Glomerular endothelial cell (primary cell): ENCODE data around the gene GAST. TPM values are rescaled to one million over a fixed set of nuclear protein-coding genes. Genes with fewer than 3 reads are reported as not detected.
A peak's percentile ranks its signal among the peaks of the same experiment; 100 is the strongest.
"Not testable (repeated sequence)": the region's sequence is repeated elsewhere in the genome, so short reads cannot be mapped to it uniquely, and the experiment has no call there.

Experiments
- DNase-seq: peaks from one replicate; pipeline ENCODE4 v3.0.0-alpha.2; 2011; ENCODE audit warnings: low read depth, low spot score; ENCODE audit errors: extremely low read depth
- total RNA-seq: library from RNA; depleted of rRNA; stranded (reverse); fragments of >200 nt; gene quantifications from 2 replicates; pipeline ENCODE4 v1.2.3, GENCODE V29; 2015

Gene GAST
- total RNA-seq, result not detected in 2 replicates

DNA sequence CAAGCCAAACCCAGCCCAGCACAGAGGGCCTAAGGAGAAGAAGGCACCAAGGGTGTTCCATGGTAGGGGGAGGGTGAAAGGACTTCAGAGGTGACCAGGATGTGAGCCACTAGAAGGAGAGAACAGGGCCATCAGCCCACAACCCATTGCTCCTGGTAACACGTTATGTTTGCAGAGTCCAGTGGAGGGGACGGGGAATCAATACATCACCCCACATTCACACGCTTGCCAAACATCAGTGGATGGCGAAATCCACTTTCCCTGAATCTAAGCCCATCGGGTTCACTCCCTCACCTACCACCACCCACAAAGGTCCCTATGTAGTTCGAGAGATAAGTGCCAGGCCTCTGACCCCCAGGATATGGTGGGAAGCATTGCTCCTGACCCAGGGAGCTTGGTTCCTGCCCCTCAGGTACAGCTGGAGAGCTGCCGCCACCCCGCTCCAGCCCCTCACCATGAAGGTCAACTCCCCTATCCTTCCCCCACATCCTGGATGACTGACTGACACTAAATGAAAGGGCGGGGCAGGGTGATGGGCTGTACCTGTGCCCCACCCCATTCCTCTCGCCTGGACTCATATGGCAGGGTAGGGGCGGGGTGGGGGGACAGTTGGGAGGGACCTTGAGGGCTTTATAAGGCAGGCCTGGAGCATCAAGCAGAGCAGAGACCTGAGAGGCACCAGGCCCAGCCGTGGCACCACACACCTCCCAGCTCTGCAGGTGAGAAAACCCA is at the start of gene GAST:
TSS of gene GAST (plus strand) at position 663 of the 732 bp plus-strand sequence. CDS start 3,106 bp downstream, outside the sequence.
- no peak for DNase-seq

DNA sequence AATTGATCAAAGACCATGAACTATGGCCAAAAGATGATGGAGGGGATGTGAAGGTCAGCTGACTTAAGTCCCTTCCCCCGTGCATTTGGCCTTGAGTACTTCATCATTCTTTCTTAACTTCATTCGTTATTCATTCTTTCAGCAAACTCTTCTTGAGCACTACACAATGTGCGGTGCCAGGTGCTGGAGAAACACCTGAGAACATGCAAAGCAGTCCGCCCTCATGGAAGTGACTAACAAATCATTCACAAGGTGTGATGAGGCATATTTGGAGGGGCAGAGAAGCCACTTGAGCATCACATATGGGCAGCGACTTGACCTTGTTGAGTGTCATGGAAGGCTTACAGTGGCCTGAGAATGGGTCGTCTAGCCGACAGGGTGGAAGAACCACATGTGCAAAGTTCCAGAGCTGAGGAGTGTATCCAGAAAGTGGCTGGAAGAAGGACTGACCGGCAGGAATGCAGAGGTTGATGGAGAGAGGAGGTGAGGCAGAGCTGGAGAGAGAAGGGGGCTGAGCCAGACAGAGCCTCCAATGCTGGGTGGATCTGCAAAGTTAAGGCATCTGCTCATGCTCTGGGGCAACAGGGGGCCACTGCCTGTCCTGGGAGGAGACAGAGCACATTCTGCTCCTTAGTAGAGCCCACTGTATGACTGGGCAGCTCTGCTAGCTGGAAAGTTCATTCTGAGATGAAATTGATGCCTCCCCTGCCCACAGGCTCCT is 48.5 kb upstream of the GAST start:
- no peak for DNase-seq

DNA sequence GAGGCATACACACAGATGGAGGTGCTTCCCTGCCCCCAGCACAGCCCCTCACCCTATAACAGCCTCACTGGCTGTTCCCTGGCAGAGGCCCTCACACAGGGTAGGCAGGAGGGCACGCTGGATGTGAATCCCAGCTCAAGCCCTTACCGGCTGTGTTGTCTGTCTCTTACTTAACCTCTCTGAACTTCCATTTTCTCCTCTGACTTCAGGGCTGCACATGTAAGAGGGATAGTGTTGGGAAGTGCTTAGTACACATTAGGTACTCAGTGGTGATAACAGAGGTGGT is 48.0 kb upstream of the GAST start:
- no peak for DNase-seq

GRCh38 chr17:41664587-41665565 is 47.3 kb upstream of the GAST start:
- DNase-seq, result no peak

- DNase-seq, result no peak
Observed at GRCh38 chr17:41665566-41666236, 46.4 kb upstream of the GAST start.

- no peak for DNase-seq
Observed at GRCh38 chr17:41666237-41666641, 45.9 kb upstream of the GAST start.

DNA sequence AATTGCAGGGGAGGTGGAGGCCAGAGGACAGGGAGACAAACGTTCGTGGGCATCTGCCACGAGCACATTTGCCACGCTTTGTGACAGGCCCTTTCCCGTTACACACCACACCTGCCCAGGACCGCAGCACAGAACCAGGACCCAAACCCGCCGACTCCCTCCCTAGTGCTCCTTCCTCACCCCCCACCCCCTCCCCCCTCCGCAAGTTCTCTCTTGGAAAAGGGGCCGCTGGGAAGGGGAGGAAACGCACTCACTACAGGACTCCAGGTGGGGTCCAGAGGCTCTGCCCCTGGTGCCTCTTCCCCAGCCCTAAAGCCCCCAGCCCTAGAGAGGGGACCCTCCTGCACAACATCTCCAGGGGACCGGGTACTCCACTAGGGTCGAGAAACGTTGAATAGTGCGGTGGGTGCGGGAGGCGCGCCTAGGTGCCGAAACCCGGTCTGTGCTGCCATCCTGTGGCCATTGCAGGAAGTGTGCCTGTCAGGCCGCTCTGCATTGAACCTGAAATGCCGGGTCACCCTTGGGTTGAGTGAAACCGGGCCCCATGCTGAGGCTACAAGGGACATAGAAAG is 45.3 kb upstream of the GAST start:
- no peak for DNase-seq

DNA sequence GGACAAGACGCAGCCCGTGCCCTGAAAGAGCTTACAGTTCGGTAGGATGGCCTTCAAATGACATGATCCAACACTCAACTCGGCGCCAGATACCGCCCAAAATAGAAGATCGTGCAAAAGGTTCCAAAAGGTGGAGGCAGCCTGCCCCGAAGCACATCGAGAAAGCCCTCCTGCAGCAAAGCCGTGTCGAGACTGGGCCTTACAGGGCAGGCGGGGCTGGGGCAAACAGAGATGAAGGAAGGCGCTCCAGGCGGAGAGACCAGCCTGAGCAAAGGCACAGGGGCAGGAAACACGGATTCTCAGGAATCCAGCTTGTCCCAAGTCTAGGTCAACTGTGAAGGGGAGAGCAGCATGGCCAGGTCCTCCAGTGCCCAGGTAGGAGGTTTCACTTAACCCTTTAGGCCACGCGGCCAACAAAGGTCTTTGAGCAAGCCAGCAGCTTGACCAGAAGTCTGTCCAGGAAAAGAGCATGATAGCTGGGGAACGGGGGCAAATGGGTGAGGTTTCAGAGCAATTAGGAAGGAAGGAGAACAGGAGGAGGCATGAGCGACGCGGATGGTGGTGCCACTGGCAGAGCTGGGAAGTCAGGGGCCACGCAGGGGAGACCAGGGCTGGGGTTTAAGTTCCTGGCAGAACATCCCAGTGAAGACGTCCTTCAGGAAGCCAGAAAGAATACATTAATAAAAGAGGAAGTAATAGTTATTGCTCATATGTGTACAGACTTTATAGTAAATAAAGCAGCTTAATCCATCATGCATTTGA is 44.7 kb upstream of the GAST start:
- DNase-seq, result no peak

DNA sequence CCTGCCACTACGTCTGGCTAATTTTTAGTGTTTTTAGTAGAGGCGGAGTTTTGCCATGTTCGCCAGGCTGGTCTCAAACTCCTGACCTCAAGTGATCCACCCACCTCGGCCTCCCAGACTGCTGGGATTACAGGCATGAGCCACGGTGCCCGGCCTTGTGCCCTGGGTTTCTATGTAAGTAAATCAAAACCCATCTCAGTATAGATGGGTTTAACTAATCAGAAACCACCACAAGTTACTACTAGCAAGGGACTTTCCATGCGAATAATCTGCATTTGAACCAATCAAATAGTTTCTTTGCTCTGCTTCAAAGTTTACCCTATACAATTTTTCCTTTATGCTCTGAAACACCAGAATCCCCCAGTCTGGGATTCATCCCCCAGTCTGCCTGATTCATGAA is 40.0 kb upstream of the GAST start:
- DNase-seq, result no peak

DNA sequence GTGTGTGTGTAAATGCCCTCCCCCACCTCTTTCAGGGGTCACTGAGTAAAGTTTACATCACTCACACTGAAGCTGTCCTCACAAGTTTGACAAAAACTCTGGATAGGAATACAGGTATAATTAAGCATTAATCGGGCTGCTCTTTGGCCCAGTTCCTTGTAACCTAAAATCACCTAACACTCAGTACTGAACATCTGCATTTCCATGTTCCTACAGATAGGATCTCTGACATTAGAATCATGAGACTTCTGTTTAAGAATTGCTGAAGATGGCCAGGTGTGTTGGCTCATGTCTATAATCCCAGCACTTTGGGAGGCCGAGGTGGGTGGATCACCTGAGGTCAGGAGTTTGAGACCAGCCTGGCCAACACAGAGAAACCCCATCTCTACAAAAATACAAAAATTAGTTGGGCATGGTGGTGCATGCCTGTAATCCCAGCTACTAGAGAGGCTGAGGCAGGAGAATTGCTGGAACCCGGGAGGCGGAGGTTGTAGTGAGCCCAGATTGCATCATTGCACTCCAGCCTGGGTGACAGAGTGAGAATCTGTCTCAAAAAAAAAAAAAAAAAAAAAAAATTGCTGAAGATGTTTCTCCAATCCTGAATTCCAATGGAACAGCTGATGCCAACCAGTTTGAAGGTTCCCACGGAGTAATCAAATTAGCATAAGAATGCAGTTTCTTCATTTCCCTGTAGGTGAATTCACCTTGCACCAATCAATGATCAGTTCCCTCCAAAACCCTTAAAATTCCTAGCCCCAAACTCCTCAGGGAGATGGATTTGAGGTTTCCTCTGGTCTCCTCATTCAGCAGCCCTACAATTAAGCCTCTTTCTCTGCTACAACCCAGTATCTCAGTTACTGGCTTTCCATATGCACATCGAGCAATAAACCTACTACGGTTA is 36.7 kb upstream of the GAST start:
- DNase-seq, result not testable (repeated sequence)

DNA sequence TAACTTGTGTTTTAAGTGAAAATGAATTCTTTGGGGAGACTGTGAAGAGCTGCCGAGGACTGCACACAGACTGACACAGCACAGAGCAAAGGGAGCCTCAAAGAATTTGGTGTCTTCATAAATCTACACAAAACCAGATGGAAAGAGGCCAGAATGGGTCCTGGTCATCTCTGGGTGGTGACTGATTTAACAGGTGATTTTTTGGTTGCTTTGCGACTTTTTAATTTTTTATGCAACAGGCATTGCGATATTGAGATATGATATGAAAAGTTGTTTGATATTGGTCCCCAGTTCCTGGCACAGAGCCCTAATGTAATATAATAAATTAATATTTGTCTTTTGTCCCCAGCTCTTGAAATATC is 36.1 kb upstream of the GAST start:
- DNase-seq, result no peak

DNA sequence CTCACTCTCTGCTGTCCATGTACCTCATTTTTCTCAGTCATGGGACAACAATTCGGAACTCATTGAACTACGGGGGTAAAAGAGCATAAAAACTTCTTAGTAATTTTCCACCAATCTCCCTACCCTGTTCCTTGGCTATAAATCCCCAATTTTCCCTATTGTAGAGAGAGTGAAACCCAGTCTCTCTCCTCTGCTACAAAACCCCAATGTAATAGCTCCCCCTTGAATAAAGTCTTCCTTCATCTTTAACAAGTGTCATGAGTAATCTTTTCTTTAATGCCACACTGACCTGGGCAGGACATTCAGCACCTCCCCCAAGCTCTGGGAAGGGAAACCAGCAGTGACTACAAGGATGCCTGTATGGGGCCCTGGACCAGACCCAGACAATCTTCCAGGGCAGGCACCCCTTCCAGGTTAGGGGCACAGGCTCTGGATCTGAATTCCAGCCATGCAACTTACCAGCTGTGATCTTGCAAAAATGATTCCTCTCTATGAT is 33.7 kb upstream of the GAST start:
- DNase-seq, result no peak

DNA sequence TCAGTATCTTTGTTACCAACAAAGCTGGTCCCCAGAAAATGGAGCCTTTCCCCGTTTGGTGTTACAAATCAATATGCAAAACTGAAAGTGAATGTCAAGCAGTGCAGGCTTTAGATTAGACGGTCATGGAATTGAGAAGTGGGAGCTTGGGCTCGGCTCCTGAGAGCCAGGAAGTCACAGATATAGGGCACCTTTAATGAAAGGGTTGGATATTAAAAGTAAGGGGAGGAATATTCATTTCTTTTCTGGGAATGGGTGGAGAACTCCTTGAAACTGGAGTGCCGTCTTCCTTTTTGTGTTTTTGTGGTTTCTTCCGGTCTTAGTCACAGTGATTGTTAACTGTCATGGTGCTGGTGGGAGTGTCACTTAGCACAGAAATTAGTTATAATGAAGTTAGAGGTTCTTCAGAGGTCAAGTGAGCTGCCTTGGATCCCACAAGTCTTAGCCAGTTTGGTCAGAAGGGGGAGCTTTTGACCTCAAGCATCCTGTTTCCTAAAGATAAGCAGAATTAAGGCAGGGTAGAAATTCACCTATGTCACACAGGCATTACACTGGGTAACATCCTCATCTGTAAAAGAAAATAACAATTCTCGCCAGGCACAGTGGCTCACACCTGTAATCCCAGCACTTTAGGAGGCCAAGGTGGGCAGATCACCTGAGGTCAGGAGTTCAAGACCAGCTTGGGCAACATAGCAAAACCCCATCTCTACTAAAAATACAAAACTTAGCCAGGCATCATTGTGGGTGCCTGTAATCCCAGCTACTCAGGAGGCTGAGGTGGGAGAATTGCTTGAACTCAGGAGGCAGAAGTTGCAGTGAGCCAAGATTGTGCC is 33.0 kb upstream of the GAST start:
- DNase-seq, result peak; percentile 66

DNA sequence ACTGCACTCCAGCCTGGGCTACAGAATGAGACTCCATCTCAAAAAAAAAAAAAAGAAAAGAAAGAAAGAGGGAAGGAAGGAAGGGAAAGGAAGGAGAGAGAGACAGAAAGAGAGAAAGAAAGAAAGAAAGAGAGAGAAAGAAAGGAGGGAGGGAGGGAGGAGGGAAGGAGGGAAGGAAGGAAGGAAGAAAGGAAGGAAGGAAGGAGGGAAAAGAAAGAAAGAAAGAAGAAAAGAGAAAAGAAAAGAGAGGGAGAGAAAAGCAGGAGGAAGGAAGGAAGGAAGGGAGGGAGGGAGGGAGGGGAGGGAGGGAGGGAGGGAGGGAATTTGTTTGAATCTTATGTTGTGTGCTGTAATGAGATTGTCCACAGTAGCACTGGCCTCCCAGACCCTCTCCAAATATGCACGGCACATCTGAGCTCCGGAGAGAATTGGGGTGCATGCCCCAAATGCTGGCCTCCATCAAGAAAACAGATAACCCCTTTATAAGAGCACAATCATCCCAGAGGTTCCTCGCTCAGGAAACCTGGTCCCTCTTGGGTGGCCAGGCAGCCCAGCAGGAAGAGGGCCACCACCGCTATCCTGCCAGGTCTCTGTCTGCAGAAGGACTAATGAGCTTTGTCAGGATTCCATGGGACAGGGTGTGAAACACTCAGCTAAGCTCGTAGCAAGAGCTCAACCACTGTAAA is 32.2 kb upstream of the GAST start:
- DNase-seq, result no peak

GRCh38 chr17:41680426-41681040 is 31.6 kb upstream of the GAST start:
- DNase-seq, result no peak

- DNase-seq, result no peak
Observed at GRCh38 chr17:41681776-41682175, 30.4 kb upstream of the GAST start.

DNA sequence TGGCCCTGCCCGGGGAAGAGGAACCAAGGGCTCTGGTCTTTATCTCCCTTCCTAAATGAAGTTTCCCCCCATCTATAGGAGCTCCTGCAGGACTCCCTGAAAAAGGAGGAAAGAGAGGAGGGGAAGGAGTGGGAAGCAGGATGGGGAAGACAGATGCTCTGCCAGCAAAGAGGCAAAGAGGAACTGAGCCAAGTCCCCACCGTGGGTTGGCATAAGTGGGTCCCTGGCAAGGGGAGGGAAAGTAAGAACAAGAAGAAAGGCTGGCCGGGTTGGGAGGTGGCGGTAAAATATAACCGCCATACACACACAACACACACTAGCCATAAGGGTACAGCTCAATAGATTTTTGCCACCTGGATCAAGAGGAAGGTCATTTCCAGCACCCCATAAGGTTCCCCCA is 29.5 kb upstream of the GAST start:
- no peak for DNase-seq
